ENCODE measurements around the gene TPP1. TPM values are rescaled to one million over a fixed set of nuclear protein-coding genes. Genes with fewer than 3 reads are reported as not detected.

The TPP1 gene
- total RNA-seq, 1 experiment from 2014 or later, result 71.5 TPM

- Mint-ChIP-seq H3K4me1 (ENCODE audit: low read depth, unreplicated experiment) (no peaks in the 10 kb centered on the region), H3K9me3 (ENCODE audit: low read depth, unreplicated experiment) (no peaks in the 10 kb centered on the region), H3K27me3 (ENCODE audit: unreplicated experiment) (peaks cover 45% of the 10 kb centered on the region), H3K27ac (ENCODE audit: unreplicated experiment) (no peak overlapping the region), H3K4me3 (ENCODE audit: low read depth, unreplicated experiment) (no peak overlapping the region), H3K36me3 (ENCODE audit: insufficient read depth, unreplicated experiment) (no peaks in the 10 kb centered on the region)
- intact Hi-C loops (cut with micrococcal nuclease; ENCODE audit: unreplicated experiment), result no loop called here
- CTCF ChIA-PET, result no interaction called here
- DNase-seq, result no peak
- no TSS peak for BruUV-seq (replicated peaks)
- TF ChIP-seq, protein P1, sequence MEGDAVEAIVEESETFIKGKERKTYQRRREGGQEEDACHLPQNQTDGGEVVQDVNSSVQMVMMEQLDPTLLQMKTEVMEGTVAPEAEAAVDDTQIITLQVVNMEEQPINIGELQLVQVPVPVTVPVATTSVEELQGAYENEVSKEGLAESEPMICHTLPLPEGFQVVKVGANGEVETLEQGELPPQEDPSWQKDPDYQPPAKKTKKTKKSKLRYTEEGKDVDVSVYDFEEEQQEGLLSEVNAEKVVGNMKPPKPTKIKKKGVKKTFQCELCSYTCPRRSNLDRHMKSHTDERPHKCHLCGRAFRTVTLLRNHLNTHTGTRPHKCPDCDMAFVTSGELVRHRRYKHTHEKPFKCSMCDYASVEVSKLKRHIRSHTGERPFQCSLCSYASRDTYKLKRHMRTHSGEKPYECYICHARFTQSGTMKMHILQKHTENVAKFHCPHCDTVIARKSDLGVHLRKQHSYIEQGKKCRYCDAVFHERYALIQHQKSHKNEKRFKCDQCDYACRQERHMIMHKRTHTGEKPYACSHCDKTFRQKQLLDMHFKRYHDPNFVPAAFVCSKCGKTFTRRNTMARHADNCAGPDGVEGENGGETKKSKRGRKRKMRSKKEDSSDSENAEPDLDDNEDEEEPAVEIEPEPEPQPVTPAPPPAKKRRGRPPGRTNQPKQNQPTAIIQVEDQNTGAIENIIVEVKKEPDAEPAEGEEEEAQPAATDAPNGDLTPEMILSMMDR (IDR thresholded peaks at IDR 0.05; ENCODE audit: unreplicated experiment), result no peak
Measured at GRCh38 chr11:6663794-6664469, 44.7 kb upstream of the TPP1 start.

DNA sequence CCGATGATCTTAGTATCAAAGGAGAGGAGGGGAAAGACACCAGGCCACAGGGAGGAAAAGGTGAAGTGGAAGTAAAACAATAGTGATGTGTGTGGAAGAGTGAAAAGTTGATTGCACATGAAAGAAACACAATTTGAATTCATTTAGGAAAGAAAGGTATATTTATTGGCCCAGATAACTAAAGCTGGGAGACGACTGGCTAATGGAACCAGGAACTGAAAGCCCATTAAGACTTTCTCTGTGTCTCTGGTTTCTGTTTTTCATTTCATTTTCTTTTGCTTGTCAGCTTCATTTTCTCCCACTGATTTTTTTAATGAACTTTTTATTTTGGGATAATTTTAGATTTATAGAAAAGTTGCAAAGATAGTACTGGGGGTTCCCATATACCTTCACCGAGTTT lies 41.5 kb upstream of the TPP1 start:
- DNase-seq, result no peak
- no peaks in the 10 kb centered on the region for H3K36me3 Mint-ChIP-seq (ENCODE audit: insufficient read depth, unreplicated experiment)
- intact Hi-C loops (cut with micrococcal nuclease; ENCODE audit: unreplicated experiment), result no loop called here
- BruUV-seq (replicated peaks), result no TSS peak
- H3K4me1 Mint-ChIP-seq (ENCODE audit: low read depth, unreplicated experiment), result no peaks in the 10 kb centered on the region
- no peaks in the 10 kb centered on the region for H3K9me3 Mint-ChIP-seq (ENCODE audit: low read depth, unreplicated experiment)
- peaks cover 30% of the 10 kb centered on the region for H3K27me3 Mint-ChIP-seq (ENCODE audit: unreplicated experiment)
- CTCF ChIA-PET, result no interaction called here
- no peak overlapping the region for H3K4me3 Mint-ChIP-seq (ENCODE audit: low read depth, unreplicated experiment)
- TF ChIP-seq, protein P1 (IDR thresholded peaks at IDR 0.05; ENCODE audit: unreplicated experiment), result no peak
- no peak overlapping the region for H3K27ac Mint-ChIP-seq (ENCODE audit: unreplicated experiment)

- H3K36me3 Mint-ChIP-seq (ENCODE audit: insufficient read depth, unreplicated experiment), result no peaks in the 10 kb centered on the region
- intact Hi-C loops (cut with micrococcal nuclease; ENCODE audit: unreplicated experiment), result no loop called here
- TF ChIP-seq, protein P1 (IDR thresholded peaks at IDR 0.05; ENCODE audit: unreplicated experiment), result no peak
- DNase-seq, result no peak
- CTCF ChIA-PET, result interaction anchor here (0.6 kb wide), 1 partner anchor 218 kb away, joined by 3 read pairs; the partner anchor contains the start of gene HPX
- H3K4me1 Mint-ChIP-seq (ENCODE audit: low read depth, unreplicated experiment), result no peaks in the 10 kb centered on the region
- no peaks in the 10 kb centered on the region for H3K9me3 Mint-ChIP-seq (ENCODE audit: low read depth, unreplicated experiment)
- peaks cover 19% of the 10 kb centered on the region for H3K27me3 Mint-ChIP-seq (ENCODE audit: unreplicated experiment)
- no peak overlapping the region for H3K4me3 Mint-ChIP-seq (ENCODE audit: low read depth, unreplicated experiment)
- no peak overlapping the region for H3K27ac Mint-ChIP-seq (ENCODE audit: unreplicated experiment)
- no TSS peak for BruUV-seq (replicated peaks)
Measured at GRCh38 chr11:6658647-6659046, 39.4 kb upstream of the TPP1 start.

GRCh38 chr11:6657346-6657745 lies 38.1 kb upstream of the TPP1 start:
- BruUV-seq (replicated peaks), result no TSS peak
- H3K4me1 Mint-ChIP-seq (ENCODE audit: low read depth, unreplicated experiment), result no peaks in the 10 kb centered on the region
- H3K36me3 Mint-ChIP-seq (ENCODE audit: insufficient read depth, unreplicated experiment), result no peaks in the 10 kb centered on the region
- TF ChIP-seq, protein P1 (IDR thresholded peaks at IDR 0.05; ENCODE audit: unreplicated experiment), result no peak
- CTCF ChIA-PET, result no interaction called here
- H3K9me3 Mint-ChIP-seq (ENCODE audit: low read depth, unreplicated experiment), result no peaks in the 10 kb centered on the region
- no peak overlapping the region for H3K4me3 Mint-ChIP-seq (ENCODE audit: low read depth, unreplicated experiment)
- DNase-seq, result no peak
- H3K27ac Mint-ChIP-seq (ENCODE audit: unreplicated experiment), result no peak overlapping the region
- intact Hi-C loops (cut with micrococcal nuclease; ENCODE audit: unreplicated experiment), result no loop called here
- peaks cover 6% of the 10 kb centered on the region for H3K27me3 Mint-ChIP-seq (ENCODE audit: unreplicated experiment)

Measured in Calu3 (cell line).